H1 (cell line): ENCODE data around the gene GPT2. TPM values are rescaled to one million over a fixed set of nuclear protein-coding genes. Genes with fewer than 3 reads are reported as not detected.

Source experiments
- CTCF ChIA-PET: fragments of 300-600 bp; sonication (Branson Sonifier 250); formaldehyde crosslinking; loops from one replicate; lab custom pipeline; 2021; ENCODE audit not compliant: partially characterized antibody; lab: Charles Lee
- POLR2A ChIA-PET: fragments of 300-600 bp; sonication (Branson Sonifier 250); formaldehyde crosslinking; loops from one replicate; lab custom pipeline; 2021; ENCODE audit warnings: inconsistent platforms; ENCODE audit not compliant: partially characterized antibody; lab: Charles Lee
- DNase-seq, 2 experiments: peaks; one replicate each; pipeline versions ENCODE4 v3.0.0 to v3.0.0-alpha.2; 2010 to 2022; ENCODE audit warnings: low spot score in 2 of 2, low read depth in 1 of 2, mixed read lengths in 1 of 2
- FAIRE-seq: peaks from 2 replicates; lab custom pipeline; 2011; peaks lifted over from hg19 to GRCh38; lab: Jason Lieb, UNC
- H2AFZ ChIP-seq: 2 replicates; pipeline ENCODE4 v1.8.1; 2012; ENCODE audit warnings: low read length, inconsistent platforms
- H2AK5ac ChIP-seq: 2 replicates; pipeline ENCODE4 v1.6.1; 2013; ENCODE audit warnings: low read depth, low read length
- H2BK120ac ChIP-seq: replicated peaks from 2 replicates; pipeline ENCODE3; 2013; ENCODE audit warnings: low read depth, low read length, inconsistent platforms
- H2BK12ac ChIP-seq: 2 replicates; pipeline ENCODE4 v1.6.1; 2013; ENCODE audit warnings: low read depth, low read length
- H2BK15ac ChIP-seq: 2 replicates; pipeline ENCODE4 v1.6.1; 2013; ENCODE audit warnings: low read length
- H2BK20ac ChIP-seq: 2 replicates; pipeline ENCODE4 v1.6.1; 2013; ENCODE audit warnings: low read length
- H2BK5ac ChIP-seq: 2 replicates; pipeline ENCODE4 v1.6.1; 2013; ENCODE audit warnings: low read depth, low read length
- H3K14ac ChIP-seq: 2 replicates; pipeline ENCODE4 v1.6.1; 2013; ENCODE audit warnings: inconsistent platforms; ENCODE audit not compliant: insufficient read length
- H3K18ac ChIP-seq: 2 replicates; pipeline ENCODE4 v1.6.1; 2013; ENCODE audit warnings: low read length; ENCODE audit errors: extremely low read depth
- H3K23ac ChIP-seq: 2 replicates; pipeline ENCODE4 v1.6.1; 2013; ENCODE audit warnings: inconsistent platforms; ENCODE audit not compliant: insufficient read length
- H3K23me2 ChIP-seq: 2 replicates; pipeline ENCODE4 v1.6.1; 2013; ENCODE audit warnings: low read depth, low read length
- H3K27ac ChIP-seq: 2 replicates; pipeline ENCODE4 v1.6.1; 2011; ENCODE audit warnings: low read depth, low read length, inconsistent platforms
- H3K27me3 ChIP-seq, 4 experiments: replicated peaks in 1 of 4; 1 replicate in 1 of 4; 2 replicates in 3 of 4; pipeline versions ENCODE4 v1.6.1 to v1.8.1; 2011 to 2013; ENCODE audit warnings: low read length in 3 of 4, mild to moderate bottlenecking in 3 of 4, inconsistent platforms in 2 of 4, mixed read lengths in 2 of 4, moderate library complexity in 1 of 4; ENCODE audit not compliant: control insufficient read depth in 3 of 4, insufficient read depth in 3 of 4; ENCODE audit errors: extremely low read depth in 1 of 4
- H3K36me3 ChIP-seq, 4 experiments: 2 replicates each; pipeline versions ENCODE4 v1.6.1 to v1.8.1; 2011 to 2013; ENCODE audit warnings: mild to moderate bottlenecking in 4 of 4, low read length in 3 of 4, moderate library complexity in 2 of 4, control low read depth in 1 of 4, inconsistent platforms in 1 of 4; ENCODE audit not compliant: insufficient read depth in 4 of 4, control insufficient read depth in 2 of 4
- H3K4ac ChIP-seq: replicated peaks from 2 replicates; pipeline ENCODE3; 2013; ENCODE audit warnings: low read length, low read depth, mixed read lengths, inconsistent platforms; ENCODE audit not compliant: insufficient read length
- H3K4me1 ChIP-seq, 4 experiments: replicated peaks in 1 of 4; 1 replicate in 1 of 4; 2 replicates in 3 of 4; pipeline versions ENCODE4 v1.6.1 to v1.8.1; 2011 to 2013; ENCODE audit warnings: low read length in 3 of 4, inconsistent platforms in 2 of 4, mixed read lengths in 1 of 4; ENCODE audit not compliant: insufficient read depth in 4 of 4, control insufficient read depth in 3 of 4
- H3K4me2 ChIP-seq, 2 experiments: 2 replicates each; pipeline versions ENCODE4 v1.6.1 to v1.8.1; 2011 to 2013; ENCODE audit warnings: low read depth in 2 of 2, low read length in 2 of 2, control low read depth in 1 of 2, inconsistent platforms in 1 of 2, mild to moderate bottlenecking in 1 of 2; ENCODE audit not compliant: insufficient read depth in 1 of 2
- H3K4me3 ChIP-seq, 4 experiments: fragments of 200-600, 300-600 bp in 1 of 4; sonication (generic), shearing (Covaris generic), sonication (Bioruptor Twin) in 1 of 4; 2 replicates each; pipeline versions ENCODE4 v1.5.1 to v1.8.1; 2011 to 2016; ENCODE audit warnings: low read length in 4 of 4, low read depth in 3 of 4, control low read depth in 2 of 4, inconsistent platforms in 2 of 4, mild to moderate bottlenecking in 2 of 4, mixed read lengths in 1 of 4, moderate library complexity in 1 of 4; ENCODE audit not compliant: insufficient read depth in 2 of 4; ENCODE audit errors: extremely low read depth in 1 of 4
- H3K56ac ChIP-seq: replicated peaks from 2 replicates; pipeline ENCODE3; 2013; ENCODE audit warnings: low read depth, mild to moderate bottlenecking, mixed read lengths, low read length, inconsistent platforms; ENCODE audit not compliant: insufficient read length
- H3K79me1 ChIP-seq: 2 replicates; pipeline ENCODE4 v1.6.1; 2013; ENCODE audit warnings: low read depth, low read length, control low read depth
- H3K79me2 ChIP-seq, 2 experiments: 2 replicates each; pipeline versions ENCODE4 v1.6.1 to v1.8.1; 2012 to 2013; ENCODE audit warnings: low read length in 2 of 2, mild to moderate bottlenecking in 2 of 2, inconsistent platforms in 1 of 2; ENCODE audit not compliant: insufficient read depth in 2 of 2, control insufficient read depth in 1 of 2
- H3K9ac ChIP-seq, 4 experiments: replicated peaks in 1 of 4; 1 replicate in 1 of 4; 2 replicates in 3 of 4; pipeline versions ENCODE4 v1.6.1 to v1.8.1; 2011 to 2013; ENCODE audit warnings: low read depth in 3 of 4, low read length in 3 of 4, control low read depth in 2 of 4, mild to moderate bottlenecking in 2 of 4, moderate library complexity in 2 of 4, inconsistent platforms in 1 of 4; ENCODE audit errors: extremely low read depth in 1 of 4
- H3K9me3 ChIP-seq, 2 experiments: 2 replicates each; pipeline versions ENCODE4 v1.6.1 to v1.8.1; 2012 to 2013; ENCODE audit warnings: mild to moderate bottlenecking in 2 of 2, moderate library complexity in 2 of 2, control low read depth in 1 of 2, inconsistent platforms in 1 of 2, low read depth in 1 of 2, low read length in 1 of 2, mixed read lengths in 1 of 2; ENCODE audit not compliant: insufficient read depth in 2 of 2
- H4K20me1 ChIP-seq, 2 experiments: replicated peaks in 1 of 2; 2 replicates each; pipeline versions ENCODE3 to v1.8.1; 2011 to 2013; ENCODE audit warnings: inconsistent platforms in 2 of 2, low read length in 2 of 2, mild to moderate bottlenecking in 1 of 2; ENCODE audit not compliant: insufficient read depth in 2 of 2, control insufficient read depth in 1 of 2
- H4K5ac ChIP-seq: 2 replicates; pipeline ENCODE4 v1.6.1; 2013; ENCODE audit warnings: low read length, low read depth, mixed read lengths, inconsistent platforms; ENCODE audit not compliant: insufficient read length
- H4K8ac ChIP-seq: 2 replicates; pipeline ENCODE4 v1.8.0; 2013; ENCODE audit warnings: mild to moderate bottlenecking, moderate library complexity, low read length, inconsistent platforms; ENCODE audit not compliant: insufficient read depth; ENCODE audit errors: extremely low read depth
- H4K91ac ChIP-seq: replicated peaks from 2 replicates; pipeline ENCODE3; 2013; ENCODE audit warnings: low read length, mixed read lengths, inconsistent platforms; ENCODE audit not compliant: insufficient read length
- ASH2L ChIP-seq: fragments of 200-600, 300-600 bp; sonication (generic); IDR thresholded peaks from one replicate; pipeline ENCODE4 v1.7.1; 2017; ENCODE audit warnings: low read length
- CHD1 ChIP-seq: IDR thresholded peaks from 2 replicates; pipeline ENCODE4 v1.6.1; 2012; ENCODE audit warnings: low read depth, low read length, improper control_type of control experiment
- CTCF ChIP-seq, 3 experiments: IDR thresholded peaks; 1 replicate in 2 of 3; 2 replicates in 1 of 3; pipeline versions ENCODE4 v1.5.1 to v1.6.1; 2011; ENCODE audit warnings: low read length in 3 of 3, mild to moderate bottlenecking in 3 of 3, inconsistent platforms in 2 of 3, low read depth in 1 of 3, moderate library complexity in 1 of 3; ENCODE audit not compliant: insufficient read depth in 1 of 3; ENCODE audit errors: control extremely low read depth in 1 of 3
- EZH2 ChIP-seq: fragments of 200-600 bp; sonication (generic); IDR thresholded peaks from 2 replicates; pipeline ENCODE4 v1.7.1; 2012; ENCODE audit warnings: low read depth, mild to moderate bottlenecking, moderate library complexity, low read length, inconsistent platforms; ENCODE audit not compliant: severe bottlenecking
- JUND ChIP-seq: IDR thresholded peaks from 2 replicates; pipeline ENCODE4 v1.6.1; 2011; ENCODE audit warnings: mild to moderate bottlenecking, improper control_type of control experiment, low read length
- KDM5A ChIP-seq: fragments of 200-600 bp; IDR thresholded peaks from 2 replicates; pipeline ENCODE4 v1.7.1; 2012; ENCODE audit warnings: mild to moderate bottlenecking, low read length, inconsistent platforms, mixed read lengths
- NANOG ChIP-seq: IDR thresholded peaks from 2 replicates; pipeline ENCODE4 v1.6.1; 2011; ENCODE audit warnings: low read length, low read depth, mild to moderate bottlenecking, inconsistent platforms; ENCODE audit not compliant: insufficient read depth, poor library complexity, severe bottlenecking
- POLR2AphosphoS5 ChIP-seq: IDR thresholded peaks from 2 replicates; pipeline ENCODE4 v1.6.1; 2011; ENCODE audit warnings: low read depth, low read length
- SIRT6 ChIP-seq: IDR thresholded peaks from one replicate; pipeline ENCODE4 v1.7.1; 2012; ENCODE audit warnings: low read length, inconsistent platforms
- SP1 ChIP-seq: IDR thresholded peaks from 2 replicates; pipeline ENCODE4 v1.6.1; 2011; ENCODE audit warnings: low read depth, low read length
- WGBS, 2 experiments: shearing (Covaris generic) in 1 of 2; methylation state at CpG; one replicate each; pipeline versions ENCODE4 v1.1.6 to v1.1.7; 2013 to 2015; ENCODE audit warnings: low lambda C conversion rate in 2 of 2, mixed read lengths in 2 of 2, inconsistent platforms in 1 of 2, low coverage in 1 of 2, missing lambda C conversion rate in 1 of 2; ENCODE audit not compliant: insufficient replicate concordance in 2 of 2, insufficient coverage in 1 of 2, insufficient read length in 1 of 2; ENCODE audit errors: extremely low coverage in 1 of 2, missing lambda C conversion rate in 1 of 2; 5-methylcytosine and 5-hydroxymethylcytosine counted together
- polyA plus RNA-seq, 7 experiments: library from polyadenylated mRNA; depleted of rRNA in 3 of 7; stranded (reverse) in 5 of 7; unstranded in 2 of 7; fragments of >200 nt in 5 of 7; fragments of 200-250 nt in 2 of 7; gene quantifications; 1 replicate in 5 of 7; 2 replicates in 1 of 7; 4 replicates in 1 of 7; pipeline versions ENCODE4 v1.2.1 to v1.2.3, GENCODE V29; 2011 to 2013; ENCODE audit warnings: missing spikeins in 2 of 7, mixed read lengths in 2 of 7
- total RNA-seq: library from RNA; stranded (reverse); fragmentation: NEBNext Ultra II Directional; extraction: Animal tissue kit (Norgen Biotek cat#: 25700); gene quantifications from 2 replicates; pipeline ENCODE4 v1.2.1, GENCODE V29; 2021

Gene GPT2
- total and polyA plus RNA-seq, 2 of the 8 experiments (the other 6 are each of a cell fraction or from before 2014, with no cell fraction given): 71.6 to 94.1 TPM

GRCh38 chr16:46842192-46842895, 41.8 kb upstream of the GPT2 start:
- Histone ChIP-seq H3K79me2 (no peaks in the 10 kb centered on the region), H3K18ac (no peak overlapping the region), H3K79me1 (no peaks in the 10 kb centered on the region), H2BK5ac (no peak overlapping the region), H3K4me3 (no peak overlapping the region), H3K27me3 (no peaks in the 10 kb centered on the region), H3K23ac (no peak overlapping the region), H3K56ac (no peak overlapping the region), H3K4me2 (no peak overlapping the region), H2BK20ac (no peak overlapping the region), H3K4ac (no peak overlapping the region), H4K8ac (no peak overlapping the region), H4K91ac (no peak overlapping the region), H3K9ac (no peak overlapping the region), H3K9me3 (peaks cover 3 to 4% of the 10 kb centered on the region in 2 experiments; a peak in 1 of 4 replicates), H4K20me1 (no peaks in the 10 kb centered on the region), H2AFZ (no peak overlapping the region), H2BK120ac (no peak overlapping the region), H3K4me1 (no peaks in the 10 kb centered on the region), H2BK12ac (no peak overlapping the region), H3K14ac (no peak overlapping the region), H3K36me3 (no peaks in the 10 kb centered on the region), H3K23me2 (no peaks in the 10 kb centered on the region), H2BK15ac (no peak overlapping the region), H2AK5ac (no peak overlapping the region), H4K5ac (no peak overlapping the region), H3K27ac (no peak overlapping the region)
- 95% methylated on average over 13 of the region's 18 CpGs; no CpG with 5 or more reads in 1 of the 2 experiments for WGBS, 2 experiments
- ChIA-PET CTCF (interaction anchor here (0.7 to 1.4 kb wide), 3 partner anchors 71 to 168 kb away, joined by 3 to 4 read pairs (median 3); no protein-coding TSS in a partner anchor), POLR2A (interaction anchor here (1.3 kb wide), 1 partner anchor 10 kb away, joined by 4 read pairs; no protein-coding TSS in a partner anchor)
- DNase-seq (peak in 1 of 2 experiments; percentile 23), FAIRE-seq (no peak)
- TF ChIP-seq CHD1: no peak
- no peak for TF ChIP-seq KDM5A
- TF ChIP-seq SP1: no peak
- TF ChIP-seq ASH2L: no peak
- TF ChIP-seq CTCF (IDR thresholded peaks at IDR 0.05; ENCODE audit: control extremely low read depth in 1 of 3, insufficient read depth in 1 of 3, low read depth in 1 of 3, low read length in 3 of 3): no peak
- no peak for TF ChIP-seq SIRT6
- TF ChIP-seq JUND: no peak
- TF ChIP-seq POLR2AphosphoS5: no peak
- no peak for TF ChIP-seq NANOG
- no peak for TF ChIP-seq EZH2
